ENCODE results near the gene ATG10. TPM values are rescaled to one million over a fixed set of nuclear protein-coding genes. Genes with fewer than 3 reads are reported as not detected.

ATG10 gene
- total RNA-seq, 1 experiment from 2014 or later, result 7.6 TPM

- Histone ChIP-seq H3K4me1 (ENCODE audit: insufficient read depth, low read length) (no peaks in the 10 kb centered on the region), H4K91ac (ENCODE audit: insufficient read length, low read depth, low read length) (no peak overlapping the region), H2AK5ac (ENCODE audit: insufficient read length, low read length) (no peak overlapping the region), H3T11ph (ENCODE audit: low read length) (no peak overlapping the region), H3K23ac (ENCODE audit: insufficient read length, low read depth, low read length) (no peak overlapping the region), H2AFZ (ENCODE audit: low read length) (no peak overlapping the region), H4K8ac (replicated peaks; ENCODE audit: insufficient read length, low read depth, low read length) (no peak overlapping the region), H3K23me2 (ENCODE audit: insufficient read length, low read depth, low read length, poor library complexity, severe bottlenecking) (no peaks in the 10 kb centered on the region), H2BK5ac (ENCODE audit: insufficient read length, low read length) (no peak overlapping the region), H3K27ac (ENCODE audit: insufficient read length, low read depth, low read length) (no peak overlapping the region), H4K20me1 (ENCODE audit: control insufficient read depth, insufficient read depth, insufficient read length) (no peaks in the 10 kb centered on the region), H3K9me3 (ENCODE audit: control insufficient read depth, low read depth, low read length) (no peaks in the 10 kb centered on the region), H3K79me1 (ENCODE audit: insufficient read depth, low read depth, low read length, poor library complexity, severe bottlenecking) (no peaks in the 10 kb centered on the region), H4K5ac (ENCODE audit: insufficient read length, low read depth, low read length) (no peak overlapping the region), H2BK12ac (ENCODE audit: insufficient read length, low read depth, low read length) (no peak overlapping the region), H3K14ac (ENCODE audit: insufficient read depth, low read length) (no peak overlapping the region), H3K79me2 (ENCODE audit: insufficient read depth, low read length) (no peaks in the 10 kb centered on the region), H3K27me3 (ENCODE audit: insufficient read depth, low read length) (no peaks in the 10 kb centered on the region), H3K9ac (ENCODE audit: extremely low read depth, insufficient read length, low read length) (no peak overlapping the region), H3K18ac (ENCODE audit: insufficient read length, low read depth, low read length) (no peak overlapping the region), H2BK15ac (ENCODE audit: low read depth, low read length) (no peak overlapping the region), H2BK120ac (ENCODE audit: low read depth, low read length, poor library complexity, severe bottlenecking) (no peak overlapping the region), H3K4ac (ENCODE audit: low read depth, low read length) (no peak overlapping the region), H3K56ac (ENCODE audit: insufficient read length, low read depth, low read length) (no peak overlapping the region), H3K4me2 (ENCODE audit: insufficient read depth, insufficient read length, low read length) (no peak overlapping the region), H2BK20ac (ENCODE audit: low read depth, low read length, poor library complexity, severe bottlenecking) (no peak overlapping the region)
- DNase-seq, result no peak
- H3K36me3 Mint-ChIP-seq (ENCODE audit: insufficient read depth in 1 of 3, low read depth in 3 of 3), result no peaks in the 10 kb centered on the region; a peak in 1 of 7 replicates
- TF ChIP-seq CTCF (conservative IDR thresholded peaks at IDR 0.05), result no peak
- H3K4me1 Mint-ChIP-seq, result no peaks in the 10 kb centered on the region
- no peak overlapping the region for H3K27ac Mint-ChIP-seq
- H3K4me3 Mint-ChIP-seq, result no peak overlapping the region; a peak in 1 of 5 replicates
- WGBS (ENCODE audit: extremely low coverage, insufficient read length, low lambda C conversion rate), result no CpG with 5 or more reads among the region's 2 CpGs
- H3K9me3 Mint-ChIP-seq, result no peaks in the 10 kb centered on the region
- no peaks in the 10 kb centered on the region for H3K27me3 Mint-ChIP-seq (ENCODE audit: low read depth)
These were observed 210.8 kb downstream of the ATG10 start for GRCh38 chr5:82182662-82183061.

All from H9 (cell line).